Activated CD8-positive, alpha-beta memory T cell treated with anti-CD3 and anti-CD28 coated beads, Interleukin-2, amount 10 ng/mL, durations not matched to agents 7 days and 5 days (primary cell): ENCODE data around the gene ARHGDIG. TPM values are rescaled to one million over a fixed set of nuclear protein-coding genes. Genes with fewer than 3 reads are reported as not detected.

Experiments
- ATAC-seq: fragments of 150-1000 bp; cut with Tn5 transposase; one replicate; pipeline ENCODE4 v1.10.0; 2021; ENCODE audit warnings: moderate library complexity
- CTCF ChIA-PET: fragments of 350-600 bp; sonication (Branson Sonifier 250); formaldehyde crosslinking; loops from one replicate; lab custom pipeline; 2021; ENCODE audit warnings: antibody characterized with exemption; lab: Charles Lee
- DNase-seq: peaks from one replicate; pipeline ENCODE4 v3.0.0-alpha.2; 2020
- H3K27ac Mint-ChIP-seq: one replicate; pipeline ENCODE4 v1.8.0; 2021; ENCODE audit warnings: mild to moderate bottlenecking, mixed read lengths
- H3K27me3 Mint-ChIP-seq: one replicate; pipeline ENCODE4 v1.8.0; 2021; ENCODE audit warnings: mixed read lengths
- H3K36me3 Mint-ChIP-seq: one replicate; pipeline ENCODE4 v1.8.0; 2021; ENCODE audit warnings: mild to moderate bottlenecking, mixed read lengths
- H3K4me1 Mint-ChIP-seq: one replicate; pipeline ENCODE4 v1.8.0; 2021; ENCODE audit warnings: mixed read lengths
- H3K4me3 Mint-ChIP-seq: one replicate; pipeline ENCODE4 v1.8.0; 2021; ENCODE audit warnings: mild to moderate bottlenecking, moderate library complexity, mixed read lengths
- H3K9me3 Mint-ChIP-seq: one replicate; pipeline ENCODE4 v1.8.0; 2022; ENCODE audit warnings: low read depth, mixed read lengths
- total RNA-seq, 2 experiments: library from RNA; stranded (reverse); gene quantifications; one replicate each; pipeline ENCODE4 v1.2.3, GENCODE V29; 2021

The ARHGDIG gene
- total RNA-seq, 2 experiments from 2014 or later: not detected

DNA sequence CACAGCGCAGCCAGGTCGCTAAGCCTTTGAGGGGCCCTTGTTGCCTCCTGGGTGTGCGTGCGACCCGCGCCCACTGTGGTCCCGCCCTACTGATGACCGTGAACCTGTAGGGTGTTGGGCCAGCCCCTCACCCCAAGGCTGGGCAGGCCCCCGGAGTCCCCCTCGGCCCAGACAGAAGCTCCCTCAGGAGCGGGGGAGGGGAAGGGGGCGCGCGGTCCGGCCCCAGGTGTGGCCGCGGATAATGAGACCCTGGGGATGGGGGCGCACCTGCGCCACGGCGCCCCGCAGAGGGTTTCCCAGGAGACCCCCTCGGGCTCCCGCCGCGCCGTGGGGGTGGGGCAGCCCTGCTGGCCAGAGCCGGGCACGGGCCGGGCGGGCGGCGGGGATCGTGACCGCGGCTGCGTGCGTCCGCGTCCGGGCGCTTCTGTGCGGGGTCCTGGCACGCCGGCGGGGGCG lies 358 bp upstream of the ARHGDIG start:
- CTCF ChIA-PET: no interaction called here
- no peaks in the 10 kb centered on the region for H3K36me3 Mint-ChIP-seq
- peaks cover 31% of the 10 kb centered on the region for H3K27me3 Mint-ChIP-seq
- peaks cover 6% of the 10 kb centered on the region for H3K4me1 Mint-ChIP-seq
- no peak overlapping the region for H3K4me3 Mint-ChIP-seq
- ATAC-seq: no peak
- H3K27ac Mint-ChIP-seq: no peak overlapping the region
- no peaks in the 10 kb centered on the region for H3K9me3 Mint-ChIP-seq
- no peak for DNase-seq

DNA sequence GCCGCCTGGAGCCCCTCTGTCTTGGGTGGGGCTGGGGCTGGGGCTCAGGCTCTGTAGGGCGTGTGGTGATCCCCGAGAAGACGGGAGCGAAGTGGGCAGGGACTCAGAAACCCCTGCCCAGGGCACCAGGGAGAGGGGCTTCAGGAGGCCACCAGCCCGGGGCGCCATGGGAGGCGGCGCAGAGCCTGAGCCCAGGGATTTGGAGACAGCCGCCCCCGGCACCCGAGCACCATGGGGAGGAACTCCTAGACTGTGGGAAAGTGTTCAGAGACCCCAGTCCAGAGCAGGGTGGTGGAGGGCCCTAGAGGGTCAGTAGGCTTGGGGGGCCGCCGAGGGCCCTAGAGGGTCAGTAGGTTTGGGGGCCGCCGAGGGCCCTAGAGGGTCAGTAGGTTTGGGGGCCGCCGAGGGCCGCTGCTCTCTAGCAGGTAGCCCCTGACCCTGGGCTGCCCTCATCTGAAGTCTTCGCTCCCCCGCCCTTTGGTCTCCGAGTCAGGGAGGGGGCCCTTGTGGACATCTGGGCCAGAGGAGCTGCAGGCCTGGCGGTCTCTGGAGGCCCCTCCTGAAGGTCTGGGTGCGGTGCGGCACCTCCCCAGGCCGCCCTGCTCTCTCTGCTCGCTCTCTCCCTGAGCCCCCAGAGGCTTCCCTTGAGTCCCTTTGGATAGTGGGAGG lies 734 bp downstream of the ARHGDIG start:
- ATAC-seq: no peak
- no peaks in the 10 kb centered on the region for H3K36me3 Mint-ChIP-seq
- peaks cover 27% of the 10 kb centered on the region for H3K27me3 Mint-ChIP-seq
- no peak for DNase-seq
- H3K4me1 Mint-ChIP-seq: peaks cover 6% of the 10 kb centered on the region
- CTCF ChIA-PET: no interaction called here
- no peaks in the 10 kb centered on the region for H3K9me3 Mint-ChIP-seq
- H3K4me3 Mint-ChIP-seq: no peak overlapping the region
- H3K27ac Mint-ChIP-seq: no peak overlapping the region

DNA sequence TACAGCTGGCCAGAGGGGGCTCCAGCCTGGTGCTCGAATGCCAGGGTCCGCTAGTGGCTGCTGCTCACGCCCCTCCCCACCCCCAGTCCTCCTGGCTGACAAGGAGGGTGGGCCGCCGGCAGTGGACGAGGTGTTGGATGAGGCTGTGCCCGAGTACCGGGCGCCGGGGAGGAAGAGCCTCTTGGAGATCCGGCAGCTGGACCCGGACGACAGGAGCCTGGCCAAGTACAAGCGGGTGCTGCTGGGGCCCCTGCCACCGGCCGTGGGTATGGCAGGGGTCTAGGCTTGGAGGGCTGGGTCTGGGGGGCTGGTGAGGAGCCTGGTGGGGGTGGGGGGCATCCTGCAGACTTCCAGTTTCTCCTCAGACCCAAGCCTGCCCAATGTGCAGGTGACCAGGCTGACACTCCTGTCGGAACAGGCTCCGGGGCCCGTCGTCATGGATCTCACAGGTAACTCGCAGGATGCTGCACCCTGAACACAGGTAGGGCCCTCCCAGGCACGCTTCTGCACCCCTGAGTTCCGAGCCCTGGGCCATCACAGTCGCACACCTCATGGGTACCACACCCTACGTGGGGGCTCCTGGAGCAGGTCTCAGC lies 1.4 kb downstream of the ARHGDIG start:
- no peak overlapping the region for H3K4me3 Mint-ChIP-seq
- H3K4me1 Mint-ChIP-seq: peaks cover 6% of the 10 kb centered on the region
- no peak overlapping the region for H3K27ac Mint-ChIP-seq
- no peak for DNase-seq
- ATAC-seq: no peak
- H3K27me3 Mint-ChIP-seq: peaks cover 21% of the 10 kb centered on the region
- CTCF ChIA-PET: interaction anchor here (0.6 kb wide), 1 partner anchor 219 kb away, joined by 6 read pairs; no protein-coding TSS in a partner anchor
- no peaks in the 10 kb centered on the region for H3K36me3 Mint-ChIP-seq
- no peaks in the 10 kb centered on the region for H3K9me3 Mint-ChIP-seq

DNA sequence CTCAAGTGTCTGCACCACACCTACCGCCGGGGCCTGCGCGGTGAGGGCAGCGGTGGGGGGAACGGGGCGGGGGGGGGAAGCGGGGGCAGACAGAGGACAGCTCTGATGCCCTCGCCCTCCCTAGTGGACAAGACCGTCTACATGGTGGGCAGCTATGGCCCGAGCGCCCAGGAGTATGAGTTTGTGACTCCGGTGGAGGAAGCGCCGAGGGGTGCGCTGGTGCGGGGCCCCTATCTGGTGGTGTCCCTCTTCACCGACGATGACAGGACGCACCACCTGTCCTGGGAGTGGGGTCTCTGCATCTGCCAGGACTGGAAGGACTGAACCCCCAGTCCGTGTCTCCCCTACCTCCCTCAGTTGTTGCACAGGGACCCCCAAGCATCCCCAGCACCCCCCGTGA lies 2.1 kb downstream of the ARHGDIG start:
- peaks cover 6% of the 10 kb centered on the region for H3K4me1 Mint-ChIP-seq
- H3K9me3 Mint-ChIP-seq: no peaks in the 10 kb centered on the region
- no peak overlapping the region for H3K4me3 Mint-ChIP-seq
- H3K27me3 Mint-ChIP-seq: peaks cover 15% of the 10 kb centered on the region
- DNase-seq (no peak), ATAC-seq (no peak)
- no peaks in the 10 kb centered on the region for H3K36me3 Mint-ChIP-seq
- H3K27ac Mint-ChIP-seq: no peak overlapping the region
- CTCF ChIA-PET: no interaction called here

DNA sequence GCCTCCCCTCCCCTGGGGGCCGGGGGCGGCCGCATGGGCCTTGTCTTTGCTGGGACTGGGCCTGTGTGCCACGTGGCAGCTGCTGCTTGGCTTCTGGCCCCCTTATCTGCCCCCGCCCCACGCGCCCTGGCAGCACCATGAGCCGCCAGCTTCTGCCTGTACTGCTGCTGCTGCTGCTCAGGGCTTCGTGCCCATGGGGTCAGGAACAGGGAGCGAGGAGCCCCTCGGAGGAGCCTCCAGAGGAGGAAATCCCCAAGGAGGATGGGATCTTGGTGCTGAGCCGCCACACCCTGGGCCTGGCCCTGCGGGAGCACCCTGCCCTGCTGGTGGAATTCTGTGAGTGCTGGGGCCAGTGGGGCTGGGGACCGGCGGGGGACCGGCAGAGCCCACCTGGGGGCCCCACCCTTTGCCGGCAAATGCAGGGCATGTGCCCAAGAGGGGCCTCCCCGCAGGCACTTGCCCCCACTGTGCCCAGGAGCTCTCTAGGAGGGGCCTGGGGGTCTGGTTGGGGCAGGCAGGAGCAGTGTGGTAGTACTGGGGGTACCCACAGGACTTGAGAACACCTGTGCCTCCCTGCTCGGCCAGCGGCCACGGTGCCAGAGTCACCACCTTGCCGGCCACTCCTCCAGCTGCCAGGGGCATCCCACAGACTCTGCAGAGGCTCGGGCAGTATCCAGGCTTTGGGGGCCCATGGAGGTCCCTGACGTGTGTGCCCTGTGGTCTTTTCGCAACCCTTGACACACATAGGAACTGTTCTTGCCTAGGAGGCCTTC lies 2.8 kb downstream of the ARHGDIG start, which contains the start of gene PDIA2:
TSS of gene PDIA2 (plus strand) at position 132 of the 773 bp plus-strand sequence. CDS start at position 138, 6 bp downstream.
- H3K4me3 Mint-ChIP-seq: no peak within 1 kb of the TSS
- H3K27ac Mint-ChIP-seq: no peak within 1 kb of the TSS
- peaks cover 3% of the 10 kb centered on the region for H3K36me3 Mint-ChIP-seq
- ATAC-seq (no peak), DNase-seq (no peak)
- CTCF ChIA-PET: no interaction called here
- H3K9me3 Mint-ChIP-seq: no peaks in the 10 kb centered on the region
- H3K27me3 Mint-ChIP-seq: peaks cover 14% of the 10 kb centered on the region
- H3K4me1 Mint-ChIP-seq: peaks cover 6% of the 10 kb centered on the region

DNA sequence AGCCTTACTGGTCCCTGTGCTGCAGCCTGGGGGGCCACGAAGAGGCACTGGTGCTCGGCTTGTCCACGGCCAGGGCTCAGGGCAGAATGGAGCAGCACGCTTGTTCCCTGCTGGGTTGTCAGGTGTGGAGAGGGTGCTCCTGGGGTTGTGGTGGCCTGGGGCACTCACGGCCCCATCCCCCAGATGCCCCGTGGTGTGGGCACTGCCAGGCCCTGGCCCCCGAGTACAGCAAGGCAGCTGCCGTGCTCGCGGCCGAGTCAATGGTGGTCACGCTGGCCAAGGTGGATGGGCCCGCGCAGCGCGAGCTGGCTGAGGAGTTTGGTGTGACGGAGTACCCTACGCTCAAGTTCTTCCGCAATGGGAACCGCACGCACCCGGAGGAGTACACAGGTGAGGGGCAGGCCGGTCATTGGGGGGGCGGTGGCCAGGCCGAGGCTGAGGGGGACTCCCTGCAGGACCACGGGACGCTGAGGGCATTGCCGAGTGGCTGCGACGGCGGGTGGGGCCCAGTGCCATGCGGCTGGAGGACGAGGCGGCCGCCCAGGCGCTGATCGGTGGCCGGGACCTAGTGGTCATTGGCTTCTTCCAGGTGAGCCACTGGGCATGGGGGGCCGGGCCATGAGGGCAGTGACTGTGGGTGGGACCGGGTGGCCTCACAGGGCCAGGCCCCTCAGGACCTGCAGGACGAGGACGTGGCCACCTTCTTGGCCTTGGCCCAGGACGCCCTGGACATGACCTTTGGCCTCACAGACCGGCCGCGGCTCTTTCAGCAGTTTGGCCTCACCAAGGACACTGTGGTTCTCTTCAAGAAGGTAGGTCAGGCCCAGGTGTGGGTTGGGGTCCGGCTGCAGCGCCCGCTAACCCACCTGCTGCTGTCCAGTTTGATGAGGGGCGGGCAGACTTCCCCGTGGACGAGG lies 4.1 kb downstream of the ARHGDIG start:
- no peak overlapping the region for H3K4me3 Mint-ChIP-seq
- no peak for ATAC-seq

DNA sequence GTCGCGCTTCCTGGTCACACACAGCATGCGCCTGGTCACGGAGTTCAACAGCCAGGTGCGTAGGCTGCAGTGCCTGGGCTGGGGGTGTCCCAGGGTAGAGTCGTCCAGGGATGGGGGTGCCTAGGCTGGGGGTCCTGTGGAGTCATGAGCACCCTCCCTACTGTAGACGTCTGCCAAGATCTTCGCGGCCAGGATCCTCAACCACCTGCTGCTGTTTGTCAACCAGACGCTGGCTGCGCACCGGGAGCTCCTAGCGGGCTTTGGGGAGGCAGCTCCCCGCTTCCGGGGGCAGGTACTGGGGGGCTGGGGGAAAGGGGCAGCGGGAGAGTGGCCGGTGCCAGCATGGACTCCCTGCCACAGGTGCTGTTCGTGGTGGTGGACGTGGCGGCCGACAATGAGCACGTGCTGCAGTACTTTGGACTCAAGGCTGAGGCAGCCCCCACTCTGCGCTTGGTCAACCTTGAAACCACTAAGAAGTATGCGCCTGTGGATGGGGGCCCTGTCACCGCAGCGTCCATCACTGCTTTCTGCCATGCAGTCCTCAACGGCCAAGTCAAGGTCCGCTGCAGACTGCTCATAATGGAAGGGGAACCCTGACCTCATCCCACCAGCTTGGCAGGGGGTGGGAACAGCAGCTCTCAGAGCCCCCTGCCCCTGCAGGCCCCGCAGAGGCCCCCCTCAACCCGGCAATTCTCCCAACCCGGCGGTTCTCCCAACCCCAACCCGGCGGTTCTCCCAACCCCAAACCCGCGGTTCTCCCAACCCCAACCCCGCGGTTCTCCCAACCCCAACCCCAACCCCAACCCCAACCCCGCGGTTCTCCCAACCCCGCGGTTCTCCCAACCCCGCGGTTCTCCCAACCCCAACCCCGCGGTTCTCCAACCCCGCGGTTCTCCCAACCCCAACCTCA lies 5.0 kb downstream of the ARHGDIG start:
- Mint-ChIP-seq H3K4me3 (no peak overlapping the region), H3K9me3 (no peaks in the 10 kb centered on the region), H3K27me3 (peaks cover 2% of the 10 kb centered on the region), H3K36me3 (peaks cover 3% of the 10 kb centered on the region), H3K27ac (no peak overlapping the region), H3K4me1 (no peaks in the 10 kb centered on the region)
- CTCF ChIA-PET: no interaction called here
- DNase-seq: no peak
- no peak for ATAC-seq

More for the DNA sequence above, 4.1 kb downstream of the ARHGDIG start:
- CTCF ChIA-PET: interaction anchor here (1.1 kb wide), 1 partner anchor 177 kb away, joined by 3 read pairs; no protein-coding TSS in a partner anchor
- Mint-ChIP-seq H3K27me3 (peaks cover 2% of the 10 kb centered on the region), H3K36me3 (peaks cover 3% of the 10 kb centered on the region), H3K9me3 (no peaks in the 10 kb centered on the region), H3K27ac (no peak overlapping the region), H3K4me1 (no peaks in the 10 kb centered on the region)
- DNase-seq: no peak

DNA sequence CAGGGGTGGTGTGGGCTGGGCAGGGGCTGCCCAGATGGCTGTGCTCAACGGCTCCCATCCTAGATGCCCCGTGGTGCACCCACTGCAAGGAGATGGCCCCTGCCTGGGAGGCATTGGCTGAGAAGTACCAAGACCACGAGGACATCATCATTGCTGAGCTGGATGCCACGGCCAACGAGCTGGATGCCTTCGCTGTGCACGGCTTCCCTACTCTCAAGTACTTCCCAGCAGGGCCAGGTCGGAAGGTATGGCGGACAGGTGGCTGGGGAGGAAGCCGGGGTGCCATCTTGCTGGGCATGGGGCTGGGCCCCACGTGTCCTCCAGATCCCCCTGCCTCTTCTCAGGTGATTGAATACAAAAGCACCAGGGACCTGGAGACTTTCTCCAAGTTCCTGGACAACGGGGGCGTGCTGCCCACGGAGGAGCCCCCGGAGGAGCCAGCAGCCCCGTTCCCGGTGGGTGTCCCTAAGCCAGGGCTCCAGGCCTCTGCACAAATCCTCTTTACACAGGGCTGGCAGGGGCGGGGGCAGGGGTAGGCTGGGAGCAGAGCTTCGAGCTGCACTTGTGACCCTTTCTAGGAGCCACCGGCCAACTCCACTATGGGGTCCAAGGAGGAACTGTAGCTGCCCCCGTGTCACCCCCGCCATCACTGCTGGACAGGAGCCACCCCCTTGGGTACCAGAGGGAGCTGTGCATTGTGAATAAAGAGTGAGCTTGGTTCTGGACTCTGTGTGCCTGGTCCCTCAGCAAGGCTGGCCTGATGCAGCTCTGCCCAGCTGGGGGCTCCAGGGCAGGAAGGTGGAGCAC lies 6.3 kb downstream of the ARHGDIG start:
- CTCF ChIA-PET: interaction anchor here (0.5 to 0.6 kb wide), 2 partner anchors 8 to 1418 kb away, joined by 3 to 4 read pairs; no protein-coding TSS in a partner anchor
- Mint-ChIP-seq H3K4me3 (no peak overlapping the region), H3K9me3 (no peaks in the 10 kb centered on the region), H3K4me1 (no peaks in the 10 kb centered on the region), H3K27me3 (no peaks in the 10 kb centered on the region), H3K36me3 (peaks cover 3% of the 10 kb centered on the region), H3K27ac (no peak overlapping the region)
- ATAC-seq (no peak), DNase-seq (no peak)

DNA sequence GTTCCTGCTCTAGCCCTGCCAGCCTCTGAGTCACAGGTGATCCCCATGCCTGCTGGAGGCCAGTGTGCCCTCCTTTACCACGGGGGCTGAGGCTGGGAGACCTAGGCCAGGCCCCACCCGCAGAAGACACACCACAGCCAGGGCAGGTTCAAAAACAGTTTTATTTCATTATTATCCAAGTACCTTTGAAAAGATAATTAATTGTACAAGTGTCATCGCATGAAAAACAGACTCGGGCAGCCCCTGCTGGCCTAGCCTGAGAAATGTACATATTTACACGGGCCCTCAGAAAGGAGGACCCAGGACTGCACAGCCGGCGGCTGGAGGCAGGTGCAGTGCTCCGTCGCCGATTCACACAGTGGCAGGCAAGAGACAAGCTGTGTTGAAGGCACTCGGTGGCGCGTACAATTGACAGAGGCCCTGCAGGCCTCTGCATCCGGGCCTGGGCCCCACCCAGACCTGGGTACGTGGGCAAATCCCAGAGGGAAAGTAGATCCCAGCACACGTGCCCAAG lies 7.0 kb downstream of the ARHGDIG start:
- no peaks in the 10 kb centered on the region for H3K27me3 Mint-ChIP-seq
- no peak overlapping the region for H3K4me3 Mint-ChIP-seq
- no peak overlapping the region for H3K27ac Mint-ChIP-seq
- H3K36me3 Mint-ChIP-seq: peaks cover 3% of the 10 kb centered on the region
- H3K4me1 Mint-ChIP-seq: no peaks in the 10 kb centered on the region
- no peaks in the 10 kb centered on the region for H3K9me3 Mint-ChIP-seq
- ATAC-seq: no peak
- no peak for DNase-seq
- CTCF ChIA-PET: interaction anchor here (0.6 kb wide), 1 partner anchor 1418 kb away, joined by 4 read pairs; no protein-coding TSS in a partner anchor

DNA sequence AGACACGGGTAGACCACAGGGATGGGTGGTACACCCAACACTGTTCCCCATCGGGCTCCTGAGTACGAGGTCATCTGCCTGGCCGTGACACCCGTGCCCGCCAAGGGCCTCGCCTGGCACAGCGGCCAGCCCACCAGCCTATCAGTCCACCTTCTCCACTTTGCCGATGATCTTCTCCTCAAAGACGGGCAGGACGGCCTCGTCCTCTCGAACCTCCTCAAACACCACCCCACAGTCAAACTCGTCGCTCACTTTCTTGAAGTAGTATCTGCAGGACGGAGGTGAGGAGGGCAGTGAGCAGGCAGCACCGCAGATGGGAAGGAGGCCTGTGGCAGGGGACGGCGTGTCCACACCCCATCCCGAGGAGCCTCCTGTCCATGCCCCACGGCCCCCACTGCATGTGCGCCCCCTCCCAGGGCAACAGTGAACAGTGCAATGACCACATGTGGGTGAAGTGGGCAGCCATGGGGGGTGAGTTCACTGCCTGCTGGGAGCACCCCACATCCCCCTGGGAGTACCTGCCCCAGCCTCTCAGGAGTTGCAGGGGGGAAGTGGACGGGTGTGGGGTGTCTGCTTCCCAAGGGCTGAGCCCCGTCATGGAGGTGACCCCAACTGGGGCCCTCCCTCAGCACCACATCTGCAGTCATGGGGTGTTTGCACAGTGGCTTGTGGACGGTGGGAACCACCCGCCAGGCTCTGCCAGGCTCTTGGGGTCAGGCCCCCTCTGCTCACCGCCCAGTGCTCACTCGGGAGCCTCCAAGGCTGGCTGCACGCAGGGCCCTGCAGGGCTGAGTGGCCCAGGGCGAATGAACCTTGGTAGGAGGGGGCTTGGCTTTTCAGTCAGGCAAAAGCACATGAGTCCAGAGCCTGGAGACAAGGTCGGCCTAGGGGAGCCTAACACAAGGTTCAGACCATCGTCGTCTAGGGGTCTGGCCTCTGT lies 7.9 kb downstream of the ARHGDIG start:
- H3K27me3 Mint-ChIP-seq: no peaks in the 10 kb centered on the region
- no peaks in the 10 kb centered on the region for H3K4me1 Mint-ChIP-seq
- H3K27ac Mint-ChIP-seq: no peak overlapping the region
- peaks cover 3% of the 10 kb centered on the region for H3K36me3 Mint-ChIP-seq
- no peak overlapping the region for H3K4me3 Mint-ChIP-seq
- ATAC-seq (no peak), DNase-seq (no peak)
- CTCF ChIA-PET: no interaction called here
- no peaks in the 10 kb centered on the region for H3K9me3 Mint-ChIP-seq
